Measurements from ENCODE around the gene IRAK1.

IRAK1 gene

DNA sequence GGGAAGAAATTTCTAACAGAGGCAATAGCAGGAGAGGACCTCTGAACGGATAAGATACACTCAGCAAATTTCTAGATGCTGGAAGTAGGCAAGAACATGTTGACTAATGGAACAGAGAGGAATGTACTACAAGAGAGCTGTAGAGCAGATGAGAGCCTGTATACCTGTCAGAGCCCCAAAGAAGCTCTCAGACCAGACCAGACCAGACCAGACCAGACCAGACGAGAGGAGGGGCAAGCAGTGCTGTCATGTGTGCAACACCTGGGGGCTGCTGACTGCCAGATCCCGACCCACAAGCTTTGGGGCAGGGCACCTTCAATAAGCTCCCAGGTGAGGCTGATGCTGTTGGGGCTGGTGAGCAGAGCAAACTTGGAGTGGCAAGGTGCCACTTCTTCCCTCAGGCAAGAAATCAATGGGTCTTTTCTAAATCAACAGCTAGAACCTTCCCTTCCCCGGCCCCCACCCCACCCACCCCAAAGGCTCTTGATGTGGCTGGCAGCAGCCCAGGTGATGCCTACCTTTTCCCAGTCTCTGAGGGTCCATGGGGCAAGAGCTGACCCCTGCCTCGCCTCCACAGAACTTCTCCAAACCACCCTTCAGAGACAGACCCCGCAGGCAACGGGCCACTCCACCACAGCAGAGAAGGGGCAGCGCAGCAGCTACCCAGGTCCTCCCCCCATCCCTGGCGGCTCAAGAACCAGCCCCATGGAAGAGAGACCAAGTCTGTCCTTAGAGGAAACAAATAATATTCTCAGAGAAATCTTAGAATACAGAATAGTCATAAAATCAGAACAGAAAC is 45.1 kb upstream of the IRAK1 start:
- CTCF ChIA-PET = no interaction called here
- Histone ChIP-seq H3K36me3 (ENCODE audit: control insufficient read depth in 2 of 2, insufficient read depth in 1 of 2, low read length in 2 of 2) (no peaks in the 10 kb centered on the region), H3K27ac (ENCODE audit: extremely low read depth, low read depth, low read length) (no peak overlapping the region)

DNA sequence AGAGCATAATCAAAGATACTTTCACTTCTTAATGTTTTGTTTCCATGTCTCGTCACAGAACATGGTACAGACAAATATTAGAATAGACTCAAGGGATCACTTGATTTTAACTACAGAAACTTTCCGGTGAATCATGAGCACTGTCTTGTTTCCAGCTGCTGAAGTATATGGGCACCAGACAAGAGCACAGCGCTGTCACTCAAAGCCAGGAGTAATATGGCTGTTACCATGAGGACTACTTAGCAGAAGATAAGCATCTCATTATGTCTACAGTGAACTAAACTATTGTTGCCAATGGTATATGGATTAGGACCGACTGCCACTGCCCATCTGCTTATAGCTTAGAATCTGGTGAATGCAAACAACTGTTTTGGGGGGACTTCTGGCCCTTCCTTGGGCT is 43.5 kb upstream of the IRAK1 start:
- ChIA-PET POLR2A (no interaction called here), CTCF (interaction anchor here (1.0 to 1.1 kb wide), 2 partner anchors 11 to 23 kb away, joined by 4 to 6 read pairs; no protein-coding TSS in a partner anchor)
- 0 out of 2 replicates have a peak overlapping the region, but pooled peaks have one; percentile 5 for H3K27ac ChIP-seq (ENCODE audit: extremely low read depth, low read depth, low read length)
- H3K9me3 ChIP-seq (ENCODE audit: control insufficient read depth, insufficient read depth, low read depth, low read length) = no peaks in the 10 kb centered on the region
- TF ChIP-seq MEIS1 (CRISPR knock-in tag; IDR thresholded peaks at IDR 0.05; ENCODE audit: borderline replicate concordance) = no peak
- TF ChIP-seq SETDB1 (IDR thresholded peaks at IDR 0.05; ENCODE audit: insufficient read length, low read length) = no peak
- no peak for TF ChIP-seq REPIN1 (tag by site-specific recombination; IDR thresholded peaks at IDR 0.05; ENCODE audit: low read depth)
- no peak for TF ChIP-seq BCL11A (tag by site-specific recombination; IDR thresholded peaks at IDR 0.05; ENCODE audit: low read depth)
- TF ChIP-seq ZFP3 (tag by site-specific recombination; IDR thresholded peaks at IDR 0.05; ENCODE audit: low read depth) = no peak
- TF ChIP-seq, protein P1, sequence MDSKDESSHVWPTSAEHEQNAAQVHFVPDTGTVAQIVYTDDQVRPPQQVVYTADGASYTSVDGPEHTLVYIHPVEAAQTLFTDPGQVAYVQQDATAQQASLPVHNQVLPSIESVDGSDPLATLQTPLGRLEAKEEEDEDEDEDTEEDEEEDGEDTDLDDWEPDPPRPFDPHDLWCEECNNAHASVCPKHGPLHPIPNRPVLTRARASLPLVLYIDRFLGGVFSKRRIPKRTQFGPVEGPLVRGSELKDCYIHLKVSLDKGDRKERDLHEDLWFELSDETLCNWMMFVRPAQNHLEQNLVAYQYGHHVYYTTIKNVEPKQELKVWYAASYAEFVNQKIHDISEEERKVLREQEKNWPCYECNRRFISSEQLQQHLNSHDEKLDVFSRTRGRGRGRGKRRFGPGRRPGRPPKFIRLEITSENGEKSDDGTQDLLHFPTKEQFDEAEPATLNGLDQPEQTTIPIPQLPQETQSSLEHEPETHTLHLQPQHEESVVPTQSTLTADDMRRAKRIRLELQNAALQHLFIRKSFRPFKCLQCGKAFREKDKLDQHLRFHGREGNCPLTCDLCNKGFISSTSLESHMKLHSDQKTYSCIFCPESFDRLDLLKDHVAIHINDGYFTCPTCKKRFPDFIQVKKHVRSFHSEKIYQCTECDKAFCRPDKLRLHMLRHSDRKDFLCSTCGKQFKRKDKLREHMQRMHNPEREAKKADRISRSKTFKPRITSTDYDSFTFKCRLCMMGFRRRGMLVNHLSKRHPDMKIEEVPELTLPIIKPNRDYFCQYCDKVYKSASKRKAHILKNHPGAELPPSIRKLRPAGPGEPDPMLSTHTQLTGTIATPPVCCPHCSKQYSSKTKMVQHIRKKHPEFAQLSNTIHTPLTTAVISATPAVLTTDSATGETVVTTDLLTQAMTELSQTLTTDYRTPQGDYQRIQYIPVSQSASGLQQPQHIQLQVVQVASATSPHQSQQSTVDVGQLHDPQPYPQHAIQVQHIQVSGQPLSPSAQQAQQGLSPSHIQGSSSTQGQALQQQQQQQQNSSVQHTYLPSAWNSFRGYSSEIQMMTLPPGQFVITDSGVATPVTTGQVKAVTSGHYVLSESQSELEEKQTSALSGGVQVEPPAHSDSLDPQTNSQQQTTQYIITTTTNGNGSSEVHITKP (tag by site-specific recombination; IDR thresholded peaks at IDR 0.05) = no peak
- TF ChIP-seq, protein P2, sequence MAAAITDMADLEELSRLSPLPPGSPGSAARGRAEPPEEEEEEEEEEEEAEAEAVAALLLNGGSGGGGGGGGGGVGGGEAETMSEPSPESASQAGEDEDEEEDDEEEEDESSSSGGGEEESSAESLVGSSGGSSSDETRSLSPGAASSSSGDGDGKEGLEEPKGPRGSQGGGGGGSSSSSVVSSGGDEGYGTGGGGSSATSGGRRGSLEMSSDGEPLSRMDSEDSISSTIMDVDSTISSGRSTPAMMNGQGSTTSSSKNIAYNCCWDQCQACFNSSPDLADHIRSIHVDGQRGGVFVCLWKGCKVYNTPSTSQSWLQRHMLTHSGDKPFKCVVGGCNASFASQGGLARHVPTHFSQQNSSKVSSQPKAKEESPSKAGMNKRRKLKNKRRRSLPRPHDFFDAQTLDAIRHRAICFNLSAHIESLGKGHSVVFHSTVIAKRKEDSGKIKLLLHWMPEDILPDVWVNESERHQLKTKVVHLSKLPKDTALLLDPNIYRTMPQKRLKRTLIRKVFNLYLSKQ (tag by site-specific recombination; IDR thresholded peaks at IDR 0.05; ENCODE audit: borderline replicate concordance) = no peak
- TF ChIP-seq, protein P3, sequence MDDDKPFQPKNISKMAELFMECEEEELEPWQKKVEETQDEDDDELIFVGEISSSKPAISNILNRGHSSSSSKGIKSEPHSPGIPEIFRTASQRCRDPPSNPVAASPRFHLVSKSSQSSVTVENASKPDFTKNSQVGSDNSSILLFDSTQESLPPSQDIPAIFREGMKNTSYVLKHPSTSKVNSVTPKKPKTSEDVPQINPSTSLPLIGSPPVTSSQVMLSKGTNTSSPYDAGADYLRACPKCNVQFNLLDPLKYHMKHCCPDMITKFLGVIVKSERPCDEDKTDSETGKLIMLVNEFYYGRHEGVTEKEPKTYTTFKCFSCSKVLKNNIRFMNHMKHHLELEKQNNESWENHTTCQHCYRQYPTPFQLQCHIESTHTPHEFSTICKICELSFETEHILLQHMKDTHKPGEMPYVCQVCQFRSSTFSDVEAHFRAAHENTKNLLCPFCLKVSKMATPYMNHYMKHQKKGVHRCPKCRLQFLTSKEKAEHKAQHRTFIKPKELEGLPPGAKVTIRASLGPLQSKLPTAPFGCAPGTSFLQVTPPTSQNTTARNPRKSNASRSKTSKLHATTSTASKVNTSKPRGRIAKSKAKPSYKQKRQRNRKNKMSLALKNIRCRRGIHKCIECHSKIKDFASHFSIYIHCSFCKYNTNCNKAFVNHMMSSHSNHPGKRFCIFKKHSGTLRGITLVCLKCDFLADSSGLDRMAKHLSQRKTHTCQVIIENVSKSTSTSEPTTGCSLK (tag by site-specific recombination; IDR thresholded peaks at IDR 0.05) = no peak
- TF ChIP-seq ZNF707 (tag by site-specific recombination; IDR thresholded peaks at IDR 0.05) = no peak
- TF ChIP-seq ZEB2 (tag by site-specific recombination; IDR thresholded peaks at IDR 0.05) = no peak
- no peak for TF ChIP-seq PRDM4 (tag by site-specific recombination; IDR thresholded peaks at IDR 0.05)
- no peak for TF ChIP-seq ZNF140 (tag by site-specific recombination; IDR thresholded peaks at IDR 0.05)
- no peak for TF ChIP-seq ZSCAN18 (tag by site-specific recombination; IDR thresholded peaks at IDR 0.05)
- no peak for TF ChIP-seq MYNN (tag by site-specific recombination; IDR thresholded peaks at IDR 0.05; ENCODE audit: borderline replicate concordance)
- no peak for TF ChIP-seq ZNF426 (tag by site-specific recombination; IDR thresholded peaks at IDR 0.05)
- peaks cover 0 to under 1% of the 10 kb centered on the region in 2 experiments; a peak in 1 of 3 replicates for H3K36me3 ChIP-seq (ENCODE audit: control insufficient read depth in 2 of 2, insufficient read depth in 1 of 2, low read length in 2 of 2)
- H3K4me1 ChIP-seq (ENCODE audit: control insufficient read depth, insufficient read depth, low read length) = no peaks in the 10 kb centered on the region
- H3K4me3 ChIP-seq (ENCODE audit: low read depth, low read length) = no peak overlapping the region

More for the DNA sequence above, 45.1 kb upstream of the IRAK1 start:
- Histone ChIP-seq H3K4me1 (ENCODE audit: control insufficient read depth, insufficient read depth, low read length) (no peaks in the 10 kb centered on the region), H3K4me3 (ENCODE audit: low read depth, low read length) (no peak overlapping the region), H3K9me3 (ENCODE audit: control insufficient read depth, insufficient read depth, low read depth, low read length) (no peaks in the 10 kb centered on the region)
- TF ChIP-seq ZNF600 (tag by site-specific recombination; IDR thresholded peaks at IDR 0.05) (peak; percentile 64), ZNF133 (tag by site-specific recombination; IDR thresholded peaks at IDR 0.05) (no peak)
- POLR2A ChIA-PET = no interaction called here
